ENCODE measurements around the gene DMKN. TPM values are rescaled to one million over a fixed set of nuclear protein-coding genes. Genes with fewer than 3 reads are reported as not detected.
"Not testable (repeated sequence)": the region's sequence is repeated elsewhere in the genome, so short reads cannot be mapped to it uniquely, and the experiment has no call there.

DMKN gene
- total and polyA plus RNA-seq, 7 donors = 5.5 to 39.0 (median 15.8) TPM

DNA sequence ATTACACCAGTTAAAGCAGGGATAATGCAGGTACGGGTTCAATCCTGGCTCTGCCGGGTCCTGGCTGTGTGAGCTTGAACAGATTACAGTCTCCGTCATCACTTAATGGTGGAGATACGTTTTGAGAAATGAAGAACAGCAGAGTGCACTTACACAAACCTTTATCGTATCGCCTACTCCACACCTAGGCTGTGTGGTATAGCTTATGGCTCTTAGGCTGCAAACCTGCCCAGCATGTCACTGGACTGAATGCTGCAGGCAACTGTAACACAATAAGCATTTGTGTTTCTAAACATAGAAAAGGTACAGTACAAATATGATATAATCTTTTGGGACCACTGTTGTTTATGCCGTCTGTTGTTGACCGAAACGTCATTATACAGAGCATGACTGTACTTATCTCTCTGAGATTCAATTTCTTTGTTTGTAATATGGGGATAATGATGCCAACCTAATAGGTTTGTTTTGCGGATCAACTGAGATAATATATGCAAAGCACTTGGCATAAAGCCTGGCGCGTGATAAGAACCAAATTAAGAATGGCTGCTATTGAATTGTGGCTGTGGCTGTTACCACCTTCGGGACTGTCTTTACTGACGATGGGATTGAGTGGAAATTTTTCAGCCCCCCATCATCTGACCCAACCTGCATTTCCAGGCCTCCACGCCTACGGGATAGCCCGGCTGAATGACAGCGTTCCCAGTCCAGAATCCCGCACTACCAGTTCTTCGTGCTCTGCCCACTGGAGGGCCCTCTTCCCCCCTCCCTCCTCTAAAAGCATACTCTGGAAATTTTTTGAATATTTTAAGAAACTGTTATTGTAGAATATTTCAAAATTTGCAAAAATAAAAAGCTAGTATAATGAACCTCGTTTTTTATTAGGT, 34.4 kb downstream of the DMKN start:
- H3K4me1 ChIP-seq = no peaks in the 10 kb centered on the region
- no peaks in the 10 kb centered on the region for H3K36me3 ChIP-seq
- H3K4me3 ChIP-seq = no peak overlapping the region
- intact Hi-C loops (cut with DNase I) = no loop called here
- no peak for DNase-seq
- no peaks in the 10 kb centered on the region for H3K9me3 ChIP-seq
- TF ChIP-seq POLR2AphosphoS5 (IDR thresholded peaks at IDR 0.05) (no peak), POLR2A (IDR thresholded peaks at IDR 0.05) (no peak), EP300 (IDR thresholded peaks at IDR 0.05) (no peak)
- TF ChIP-seq, protein P1, sequence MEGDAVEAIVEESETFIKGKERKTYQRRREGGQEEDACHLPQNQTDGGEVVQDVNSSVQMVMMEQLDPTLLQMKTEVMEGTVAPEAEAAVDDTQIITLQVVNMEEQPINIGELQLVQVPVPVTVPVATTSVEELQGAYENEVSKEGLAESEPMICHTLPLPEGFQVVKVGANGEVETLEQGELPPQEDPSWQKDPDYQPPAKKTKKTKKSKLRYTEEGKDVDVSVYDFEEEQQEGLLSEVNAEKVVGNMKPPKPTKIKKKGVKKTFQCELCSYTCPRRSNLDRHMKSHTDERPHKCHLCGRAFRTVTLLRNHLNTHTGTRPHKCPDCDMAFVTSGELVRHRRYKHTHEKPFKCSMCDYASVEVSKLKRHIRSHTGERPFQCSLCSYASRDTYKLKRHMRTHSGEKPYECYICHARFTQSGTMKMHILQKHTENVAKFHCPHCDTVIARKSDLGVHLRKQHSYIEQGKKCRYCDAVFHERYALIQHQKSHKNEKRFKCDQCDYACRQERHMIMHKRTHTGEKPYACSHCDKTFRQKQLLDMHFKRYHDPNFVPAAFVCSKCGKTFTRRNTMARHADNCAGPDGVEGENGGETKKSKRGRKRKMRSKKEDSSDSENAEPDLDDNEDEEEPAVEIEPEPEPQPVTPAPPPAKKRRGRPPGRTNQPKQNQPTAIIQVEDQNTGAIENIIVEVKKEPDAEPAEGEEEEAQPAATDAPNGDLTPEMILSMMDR (IDR thresholded peaks at IDR 0.05) = no peak
- no peak overlapping the region for H3K27ac ChIP-seq
- H3K27me3 ChIP-seq = no peaks in the 10 kb centered on the region
- 50 to 81% methylated on average over 21 of the region's 21 CpGs for WGBS, 2 donors

DNA sequence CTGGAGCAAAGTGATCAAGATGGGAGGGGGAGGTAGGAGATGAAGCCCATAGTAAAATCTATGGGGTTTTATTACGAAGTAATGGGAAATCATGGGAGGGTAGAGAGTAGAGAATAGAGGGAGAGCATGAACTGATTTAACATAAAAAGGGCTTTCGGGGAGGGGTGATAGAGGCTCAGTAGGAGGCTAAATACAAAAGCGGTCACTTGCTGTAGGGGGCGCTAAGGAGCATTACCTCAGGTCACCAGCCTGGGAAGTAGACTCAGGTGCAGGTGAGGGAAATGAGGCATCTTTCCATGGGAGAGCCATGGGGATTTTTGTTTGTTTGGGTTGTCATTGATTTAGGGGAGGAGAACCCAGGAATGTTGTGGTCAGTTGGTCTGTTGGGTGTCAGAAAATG, 37.3 kb downstream of the DMKN start:
- Histone ChIP-seq H3K27me3 (no peaks in the 10 kb centered on the region), H3K27ac (no peak overlapping the region), H3K4me3 (no peak overlapping the region), H3K9me3 (no peaks in the 10 kb centered on the region), H3K4me1 (no peaks in the 10 kb centered on the region), H3K36me3 (no peaks in the 10 kb centered on the region)
- no peak for TF ChIP-seq EP300 (IDR thresholded peaks at IDR 0.05)
- no peak for TF ChIP-seq POLR2AphosphoS5 (IDR thresholded peaks at IDR 0.05)
- TF ChIP-seq POLR2A (IDR thresholded peaks at IDR 0.05) = no peak
- TF ChIP-seq, protein P1 (IDR thresholded peaks at IDR 0.05) = no peak
- 65 to 70% methylated on average over 4 of the region's 4 CpGs for WGBS, 2 donors
- intact Hi-C loops (cut with DNase I) = no loop called here
- DNase-seq = no peak

DNA sequence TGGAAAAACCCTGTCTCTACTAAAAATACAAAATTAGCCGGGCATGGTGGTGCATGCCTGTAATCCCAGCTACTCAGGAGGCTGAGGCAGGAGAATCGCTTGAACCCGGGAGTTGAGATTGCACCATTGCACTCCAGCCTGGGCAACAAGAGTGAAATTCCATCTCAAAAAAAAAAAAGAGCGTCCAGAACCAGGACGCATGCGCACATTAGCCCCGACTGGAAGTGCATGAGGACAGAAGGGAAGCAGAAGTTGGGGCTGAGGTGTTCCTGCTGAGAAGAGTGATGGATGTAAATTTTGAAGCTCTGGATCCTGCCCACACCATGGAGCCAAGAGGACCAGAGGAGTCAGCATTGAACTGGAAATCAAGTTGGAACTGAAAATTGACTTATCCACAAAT, 38.9 kb downstream of the DMKN start:
- H3K27me3 ChIP-seq; H3K4me1 ChIP-seq; DNase-seq; intact Hi-C loops (cut with DNase I); H3K9me3 ChIP-seq; H3K4me3 ChIP-seq; H3K27ac ChIP-seq; H3K36me3 ChIP-seq: not testable (repeated sequence)
- 88 to 95% methylated on average over 7 of the region's 7 CpGs for WGBS, 2 donors

DNA sequence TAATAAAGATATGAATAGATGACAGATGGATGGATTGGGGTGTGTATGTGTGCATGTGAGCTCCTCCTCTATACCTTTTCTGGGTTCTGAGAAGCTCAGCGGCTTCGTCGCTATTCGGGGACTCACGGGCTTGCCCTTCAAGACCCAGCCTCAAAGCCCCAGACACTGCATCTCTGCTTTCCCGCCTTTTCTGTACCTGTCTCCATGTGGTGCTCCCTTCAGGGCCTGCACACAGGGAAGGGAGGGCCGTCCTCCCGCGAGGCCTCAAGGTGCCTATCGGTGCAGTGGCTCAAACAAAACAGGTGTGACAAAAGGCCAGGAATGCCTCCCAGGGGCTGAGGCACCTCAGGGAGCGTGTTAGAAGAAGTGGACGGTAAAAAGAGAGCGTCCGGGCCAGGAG, 39.3 kb downstream of the DMKN start:
- Histone ChIP-seq H3K27ac (no peak overlapping the region), H3K27me3 (no peaks in the 10 kb centered on the region), H3K4me3 (no peak overlapping the region), H3K4me1 (no peaks in the 10 kb centered on the region), H3K9me3 (no peaks in the 10 kb centered on the region), H3K36me3 (no peaks in the 10 kb centered on the region)
- no peak for DNase-seq
- TF ChIP-seq, protein P1 (IDR thresholded peaks at IDR 0.05) = no peak
- TF ChIP-seq POLR2AphosphoS5 (IDR thresholded peaks at IDR 0.05) = no peak
- no peak for TF ChIP-seq EP300 (IDR thresholded peaks at IDR 0.05)
- no peak for TF ChIP-seq POLR2A (IDR thresholded peaks at IDR 0.05)
- intact Hi-C loops (cut with DNase I) = no loop called here
- 96 to 98% methylated on average over 14 of the region's 14 CpGs for WGBS, 2 donors

DNA sequence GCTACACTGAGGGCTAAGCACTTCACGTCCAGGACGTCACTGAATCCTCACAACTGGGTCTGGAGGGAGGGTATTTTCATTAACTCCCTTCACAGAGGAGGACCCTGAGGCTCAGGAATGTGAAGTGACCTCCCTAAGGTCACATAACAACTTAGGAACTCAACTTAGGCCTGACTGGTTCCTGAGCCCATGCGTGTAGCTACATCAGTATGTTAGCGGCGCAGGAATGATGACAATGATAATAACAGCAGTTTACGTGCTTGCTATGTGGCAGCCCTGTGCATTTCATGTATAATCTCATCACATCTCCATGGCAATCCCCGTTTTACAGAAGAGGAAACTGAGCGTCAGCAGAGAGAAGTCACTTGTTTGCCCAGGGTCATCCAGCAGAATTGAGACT, 41.5 kb downstream of the DMKN start:
- intact Hi-C loops (cut with DNase I) = no loop called here
- DNase-seq = no peak
- no peaks in the 10 kb centered on the region for H3K9me3 ChIP-seq
- H3K36me3 ChIP-seq = no peaks in the 10 kb centered on the region
- 86 to 88% methylated on average over 8 of the region's 8 CpGs for WGBS, 2 donors
- TF ChIP-seq, protein P1 (IDR thresholded peaks at IDR 0.05) = no peak
- TF ChIP-seq POLR2A (IDR thresholded peaks at IDR 0.05) (no peak), EP300 (IDR thresholded peaks at IDR 0.05) (no peak), POLR2AphosphoS5 (IDR thresholded peaks at IDR 0.05) (no peak)
- peaks cover 0 to 3% (median 0%) of the 10 kb centered on the region in 3 donors for H3K27me3 ChIP-seq
- H3K4me1 ChIP-seq = no peaks in the 10 kb centered on the region
- no peak overlapping the region for H3K4me3 ChIP-seq
- no peak overlapping the region for H3K27ac ChIP-seq

DNA sequence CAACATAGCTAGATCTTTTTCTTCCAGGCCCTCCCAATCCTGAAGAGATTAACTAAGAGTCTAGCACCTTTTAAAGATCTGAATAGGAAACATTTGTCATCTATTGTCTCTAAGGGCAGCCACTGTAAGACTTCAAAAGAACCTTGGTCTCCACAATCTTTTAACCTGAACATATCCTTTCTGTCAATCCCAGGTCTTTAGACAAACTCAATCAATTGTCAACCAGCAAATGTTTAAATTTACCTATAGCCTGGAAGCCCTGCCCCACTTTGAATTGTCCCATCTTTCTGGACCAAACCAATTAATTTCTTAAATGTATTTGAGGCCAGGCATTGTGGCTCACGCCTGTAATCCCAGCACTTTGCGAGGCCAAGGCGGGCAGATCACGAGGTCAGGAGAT, 42.4 kb downstream of the DMKN start:
- WGBS, 2 donors = 88 to 94% methylated on average over 4 of the region's 4 CpGs
- H3K27ac ChIP-seq; H3K27me3 ChIP-seq; H3K36me3 ChIP-seq; H3K9me3 ChIP-seq; H3K4me1 ChIP-seq; H3K4me3 ChIP-seq; DNase-seq; intact Hi-C loops (cut with DNase I): not testable (repeated sequence)
